Measurements from ENCODE around the gene FUOM. TPM values are rescaled to one million over a fixed set of nuclear protein-coding genes. Genes with fewer than 3 reads are reported as not detected.

The FUOM gene
- polyA plus RNA-seq, 2 donors = 10.0 to 11.7 TPM

- Histone ChIP-seq H3K27ac (ENCODE audit: low read depth in 2 of 2, low read length in 1 of 2) (peak overlapping the region; percentile 65 to 81), H3K4me3 (ENCODE audit: low read depth in 1 of 2, low read length in 2 of 2) (peak overlapping the region in 1 of 2 donors; percentile 5), H3K9me3 (ENCODE audit: control insufficient read depth in 2 of 2, insufficient read depth in 1 of 2, low read depth in 1 of 2, low read length in 1 of 2) (no peaks in the 10 kb centered on the region), H3K27me3 (ENCODE audit: control insufficient read depth in 1 of 2, insufficient read depth in 2 of 2, low read length in 2 of 2) (no peaks in the 10 kb centered on the region), H3K4me1 (ENCODE audit: control insufficient read depth in 2 of 2, insufficient read depth in 2 of 2, low read length in 1 of 2) (peaks cover 0 to 15% of the 10 kb centered on the region in 2 donors), H3K36me3 (ENCODE audit: control insufficient read depth in 2 of 2, insufficient read depth in 2 of 2, low read length in 1 of 2) (peaks cover 5 to 48% of the 10 kb centered on the region in 2 donors)
- WGBS, 2 donors = 58 to 62% methylated on average over 29 of the region's 29 CpGs
These were observed 7.0 kb upstream of the FUOM start for GRCh38 chr10:133364645-133365431.

GRCh38 chr10:133362846-133363245 lies 5.0 kb upstream of the FUOM start:
- Histone ChIP-seq H3K4me3 (ENCODE audit: low read depth in 1 of 2, low read length in 2 of 2) (no peak overlapping the region), H3K9me3 (ENCODE audit: control insufficient read depth in 2 of 2, insufficient read depth in 1 of 2, low read depth in 1 of 2, low read length in 1 of 2) (no peaks in the 10 kb centered on the region), H3K36me3 (ENCODE audit: control insufficient read depth in 2 of 2, insufficient read depth in 2 of 2, low read length in 1 of 2) (peaks cover 5 to 34% of the 10 kb centered on the region in 2 donors), H3K27me3 (ENCODE audit: control insufficient read depth in 1 of 2, insufficient read depth in 2 of 2, low read length in 2 of 2) (no peaks in the 10 kb centered on the region), H3K4me1 (ENCODE audit: control insufficient read depth in 2 of 2, insufficient read depth in 2 of 2, low read length in 1 of 2) (peaks cover 0 to 15% of the 10 kb centered on the region in 2 donors), H3K27ac (ENCODE audit: low read depth in 2 of 2, low read length in 1 of 2) (no peak overlapping the region)
- 91 to 97% methylated on average over 13 of the region's 13 CpGs for WGBS, 2 donors

GRCh38 chr10:133361773-133362441 lies 4.1 kb upstream of the FUOM start:
- no peaks in the 10 kb centered on the region for H3K9me3 ChIP-seq (ENCODE audit: control insufficient read depth in 2 of 2, insufficient read depth in 1 of 2, low read depth in 1 of 2, low read length in 1 of 2)
- H3K4me1 ChIP-seq (ENCODE audit: control insufficient read depth in 2 of 2, insufficient read depth in 2 of 2, low read length in 1 of 2) = peaks cover 0 to 20% of the 10 kb centered on the region in 2 donors
- no peaks in the 10 kb centered on the region for H3K27me3 ChIP-seq (ENCODE audit: control insufficient read depth in 1 of 2, insufficient read depth in 2 of 2, low read length in 2 of 2)
- WGBS, 2 donors = 78 to 80% methylated on average over 18 of the region's 18 CpGs
- H3K4me3 ChIP-seq (ENCODE audit: low read depth in 1 of 2, low read length in 2 of 2) = no peak overlapping the region
- peaks cover 5 to 33% of the 10 kb centered on the region in 2 donors for H3K36me3 ChIP-seq (ENCODE audit: control insufficient read depth in 2 of 2, insufficient read depth in 2 of 2, low read length in 1 of 2)
- no peak overlapping the region for H3K27ac ChIP-seq (ENCODE audit: low read depth in 2 of 2, low read length in 1 of 2)

- H3K4me1 ChIP-seq (ENCODE audit: control insufficient read depth in 2 of 2, insufficient read depth in 2 of 2, low read length in 1 of 2) = peaks cover 0 to 25% of the 10 kb centered on the region in 2 donors
- H3K27ac ChIP-seq (ENCODE audit: low read depth in 2 of 2, low read length in 1 of 2) = no peak overlapping the region
- H3K4me3 ChIP-seq (ENCODE audit: low read depth in 1 of 2, low read length in 2 of 2) = no peak overlapping the region
These were observed 3.4 kb upstream of the FUOM start for GRCh38 chr10:133361227-133361626.

GRCh38 chr10:133359972-133360610 lies 2.3 kb upstream of the FUOM start:
- 53 to 54% methylated on average over 17 of the region's 17 CpGs for WGBS, 2 donors
- Histone ChIP-seq H3K4me1 (ENCODE audit: control insufficient read depth in 2 of 2, insufficient read depth in 2 of 2, low read length in 1 of 2) (peaks cover 0 to 16% of the 10 kb centered on the region in 2 donors), H3K27me3 (ENCODE audit: control insufficient read depth in 1 of 2, insufficient read depth in 2 of 2, low read length in 2 of 2) (no peaks in the 10 kb centered on the region), H3K4me3 (ENCODE audit: low read depth in 1 of 2, low read length in 2 of 2) (no peak overlapping the region), H3K9me3 (ENCODE audit: control insufficient read depth in 2 of 2, insufficient read depth in 1 of 2, low read depth in 1 of 2, low read length in 1 of 2) (no peaks in the 10 kb centered on the region), H3K27ac (ENCODE audit: low read depth in 2 of 2, low read length in 1 of 2) (no peak overlapping the region), H3K36me3 (ENCODE audit: control insufficient read depth in 2 of 2, insufficient read depth in 2 of 2, low read length in 1 of 2) (peaks cover 0 to 17% of the 10 kb centered on the region in 2 donors)

More at GRCh38 chr10:133361227-133361626, 3.4 kb upstream of the FUOM start:
- Histone ChIP-seq H3K27me3 (ENCODE audit: control insufficient read depth in 1 of 2, insufficient read depth in 2 of 2, low read length in 2 of 2) (no peaks in the 10 kb centered on the region), H3K36me3 (ENCODE audit: control insufficient read depth in 2 of 2, insufficient read depth in 2 of 2, low read length in 1 of 2) (peaks cover 5 to 28% of the 10 kb centered on the region in 2 donors), H3K9me3 (ENCODE audit: control insufficient read depth in 2 of 2, insufficient read depth in 1 of 2, low read depth in 1 of 2, low read length in 1 of 2) (no peaks in the 10 kb centered on the region)
- 84 to 90% methylated on average over 5 of the region's 5 CpGs for WGBS, 2 donors

- WGBS, 2 donors = 38 to 40% methylated on average over 6 of the region's 6 CpGs
- no peaks in the 10 kb centered on the region for H3K27me3 ChIP-seq (ENCODE audit: control insufficient read depth in 1 of 2, insufficient read depth in 2 of 2, low read length in 2 of 2)
- H3K4me3 ChIP-seq (ENCODE audit: low read depth in 1 of 2, low read length in 2 of 2) = no peak overlapping the region
- H3K27ac ChIP-seq (ENCODE audit: low read depth in 2 of 2, low read length in 1 of 2) = no peak overlapping the region
- peaks cover 0 to 14% of the 10 kb centered on the region in 2 donors for H3K4me1 ChIP-seq (ENCODE audit: control insufficient read depth in 2 of 2, insufficient read depth in 2 of 2, low read length in 1 of 2)
- peaks cover 0 to 12% of the 10 kb centered on the region in 2 donors for H3K36me3 ChIP-seq (ENCODE audit: control insufficient read depth in 2 of 2, insufficient read depth in 2 of 2, low read length in 1 of 2)
- no peaks in the 10 kb centered on the region for H3K9me3 ChIP-seq (ENCODE audit: control insufficient read depth in 2 of 2, insufficient read depth in 1 of 2, low read depth in 1 of 2, low read length in 1 of 2)
These were observed 1.7 kb upstream of the FUOM start for GRCh38 chr10:133359554-133359971.

GRCh38 chr10:133358925-133359310 lies 1.1 kb upstream of the FUOM start:
- H3K4me1 ChIP-seq (ENCODE audit: control insufficient read depth in 2 of 2, insufficient read depth in 2 of 2, low read length in 1 of 2) = peaks cover 0 to 14% of the 10 kb centered on the region in 2 donors
- WGBS, 2 donors = 85 to 87% methylated on average over 9 to 11 of the region's 11 CpGs
- H3K27ac ChIP-seq (ENCODE audit: low read depth in 2 of 2, low read length in 1 of 2) = no peak overlapping the region
- H3K36me3 ChIP-seq (ENCODE audit: control insufficient read depth in 2 of 2, insufficient read depth in 2 of 2, low read length in 1 of 2) = peaks cover 0 to 12% of the 10 kb centered on the region in 2 donors
- H3K9me3 ChIP-seq (ENCODE audit: control insufficient read depth in 2 of 2, insufficient read depth in 1 of 2, low read depth in 1 of 2, low read length in 1 of 2) = no peaks in the 10 kb centered on the region
- no peak overlapping the region for H3K4me3 ChIP-seq (ENCODE audit: low read depth in 1 of 2, low read length in 2 of 2)
- H3K27me3 ChIP-seq (ENCODE audit: control insufficient read depth in 1 of 2, insufficient read depth in 2 of 2, low read length in 2 of 2) = no peaks in the 10 kb centered on the region

- 80 to 84% methylated on average over 39 to 41 of the region's 41 CpGs for WGBS, 2 donors
- H3K4me1 ChIP-seq (ENCODE audit: control insufficient read depth in 2 of 2, insufficient read depth in 2 of 2, low read length in 1 of 2) = peaks cover 0 to 14% of the 10 kb centered on the region in 2 donors
- H3K9me3 ChIP-seq (ENCODE audit: control insufficient read depth in 2 of 2, insufficient read depth in 1 of 2, low read depth in 1 of 2, low read length in 1 of 2) = no peaks in the 10 kb centered on the region
- no peak overlapping the region for H3K27ac ChIP-seq (ENCODE audit: low read depth in 2 of 2, low read length in 1 of 2)
- H3K4me3 ChIP-seq (ENCODE audit: low read depth in 1 of 2, low read length in 2 of 2) = no peak overlapping the region
- H3K27me3 ChIP-seq (ENCODE audit: control insufficient read depth in 1 of 2, insufficient read depth in 2 of 2, low read length in 2 of 2) = no peaks in the 10 kb centered on the region
- H3K36me3 ChIP-seq (ENCODE audit: control insufficient read depth in 2 of 2, insufficient read depth in 2 of 2, low read length in 1 of 2) = peaks cover 0 to 12% of the 10 kb centered on the region in 2 donors
These were observed 524 bp upstream of the FUOM start for GRCh38 chr10:133358162-133358924.
